GM12892 (cell line): Measurements from ENCODE around the gene PROCA1.

Experiments used
- POLR2A ChIP-seq: IDR thresholded peaks from 2 replicates; pipeline ENCODE4 v1.6.1; 2011; ENCODE audit warnings: low read depth, low read length, control low read depth
- POLR2AphosphoS5 ChIP-seq: IDR thresholded peaks from 2 replicates; pipeline ENCODE4 v1.6.1; 2011; ENCODE audit warnings: low read depth, low read length, control low read depth
- TAF1 ChIP-seq: IDR thresholded peaks from 2 replicates; pipeline ENCODE4 v1.6.1; 2011; ENCODE audit warnings: low read depth, mild to moderate bottlenecking, control low read depth, low read length, borderline replicate concordance

DNA sequence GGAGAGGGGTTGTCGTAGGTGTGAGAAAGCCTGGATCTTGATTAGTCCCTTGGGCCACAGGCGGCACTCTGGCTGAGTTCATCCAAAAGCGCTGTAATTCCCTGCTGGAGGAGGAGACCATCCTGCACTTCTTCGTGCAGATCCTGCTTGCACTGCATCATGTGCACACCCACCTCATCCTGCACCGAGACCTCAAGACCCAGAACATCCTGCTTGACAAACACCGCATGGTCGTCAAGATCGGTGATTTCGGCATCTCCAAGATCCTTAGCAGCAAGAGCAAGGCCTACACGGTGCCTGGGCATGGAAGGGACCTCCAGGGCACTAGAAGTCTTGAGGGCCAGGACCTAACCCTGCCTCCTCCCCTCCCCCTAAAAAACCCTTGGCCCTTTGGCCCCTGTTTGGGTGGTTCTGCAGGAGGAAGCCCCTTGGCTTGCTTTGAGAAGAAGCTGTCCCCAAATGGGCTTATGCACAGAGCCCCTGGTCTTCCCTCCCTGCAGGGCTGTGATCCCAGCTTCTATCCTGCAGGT is 23.1 kb upstream of the PROCA1 start:
- TF ChIP-seq POLR2AphosphoS5 (no peak), POLR2A (no peak), TAF1 (no peak)
